ENCODE measurements around the gene YBX1.

DNA sequence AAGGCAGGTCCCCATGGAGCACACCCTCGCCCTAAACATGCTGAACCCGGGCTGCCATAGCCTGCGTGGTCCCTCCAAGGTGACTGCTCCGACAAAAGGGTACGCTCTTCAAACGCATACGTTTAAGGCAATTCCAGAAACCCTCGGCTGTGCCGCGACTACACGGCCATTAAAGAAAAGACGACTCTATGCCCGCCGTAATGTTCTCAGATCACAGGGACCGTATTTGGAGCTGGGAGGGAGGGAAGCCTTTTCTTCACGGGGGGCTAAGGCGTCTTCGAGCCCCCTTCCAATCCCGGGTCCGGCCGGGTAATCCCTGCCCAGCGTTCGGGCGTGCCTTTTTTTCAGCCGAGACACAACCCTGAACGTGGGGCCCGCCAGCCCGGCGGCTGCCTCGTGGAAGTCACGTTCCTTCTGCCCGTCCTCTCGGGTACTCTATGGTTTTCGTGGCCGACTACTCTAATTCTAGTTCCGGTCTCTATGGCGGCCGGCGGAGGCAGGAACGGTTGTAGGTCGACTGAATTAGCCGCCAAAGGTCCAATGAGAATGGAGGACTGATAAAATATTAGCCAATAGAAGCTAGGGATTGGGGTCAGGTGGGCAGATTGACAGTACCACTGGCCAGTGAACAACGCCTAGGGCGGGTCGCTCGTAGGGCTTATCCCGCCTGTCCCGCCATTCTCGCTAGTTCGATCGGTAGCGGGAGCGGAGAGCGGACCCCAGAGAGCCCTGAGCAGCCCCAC is at the start of gene YBX1:
- TF ChIP-seq, protein P1, sequence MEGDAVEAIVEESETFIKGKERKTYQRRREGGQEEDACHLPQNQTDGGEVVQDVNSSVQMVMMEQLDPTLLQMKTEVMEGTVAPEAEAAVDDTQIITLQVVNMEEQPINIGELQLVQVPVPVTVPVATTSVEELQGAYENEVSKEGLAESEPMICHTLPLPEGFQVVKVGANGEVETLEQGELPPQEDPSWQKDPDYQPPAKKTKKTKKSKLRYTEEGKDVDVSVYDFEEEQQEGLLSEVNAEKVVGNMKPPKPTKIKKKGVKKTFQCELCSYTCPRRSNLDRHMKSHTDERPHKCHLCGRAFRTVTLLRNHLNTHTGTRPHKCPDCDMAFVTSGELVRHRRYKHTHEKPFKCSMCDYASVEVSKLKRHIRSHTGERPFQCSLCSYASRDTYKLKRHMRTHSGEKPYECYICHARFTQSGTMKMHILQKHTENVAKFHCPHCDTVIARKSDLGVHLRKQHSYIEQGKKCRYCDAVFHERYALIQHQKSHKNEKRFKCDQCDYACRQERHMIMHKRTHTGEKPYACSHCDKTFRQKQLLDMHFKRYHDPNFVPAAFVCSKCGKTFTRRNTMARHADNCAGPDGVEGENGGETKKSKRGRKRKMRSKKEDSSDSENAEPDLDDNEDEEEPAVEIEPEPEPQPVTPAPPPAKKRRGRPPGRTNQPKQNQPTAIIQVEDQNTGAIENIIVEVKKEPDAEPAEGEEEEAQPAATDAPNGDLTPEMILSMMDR (IDR thresholded peaks at IDR 0.05): peak in 1 of 6 experiments; percentile 2
- TF ChIP-seq POLR2A (IDR thresholded peaks at IDR 0.05): peak; percentile 74 to 84

Data from Peyer's patch (tissue), 4 donors.